Globus pallidus (tissue), 1 donor: ENCODE measurements around the gene GAL3ST3.
"Not testable (repeated sequence)": the region's sequence is repeated elsewhere in the genome, so short reads cannot be mapped to it uniquely, and the experiment has no call there.

ENCODE experiments used
- DNase-seq: peaks from one replicate; pipeline ENCODE4 v3.0.0-alpha.2; 2015; ENCODE audit warnings: low spot score

Gene GAL3ST3

DNA sequence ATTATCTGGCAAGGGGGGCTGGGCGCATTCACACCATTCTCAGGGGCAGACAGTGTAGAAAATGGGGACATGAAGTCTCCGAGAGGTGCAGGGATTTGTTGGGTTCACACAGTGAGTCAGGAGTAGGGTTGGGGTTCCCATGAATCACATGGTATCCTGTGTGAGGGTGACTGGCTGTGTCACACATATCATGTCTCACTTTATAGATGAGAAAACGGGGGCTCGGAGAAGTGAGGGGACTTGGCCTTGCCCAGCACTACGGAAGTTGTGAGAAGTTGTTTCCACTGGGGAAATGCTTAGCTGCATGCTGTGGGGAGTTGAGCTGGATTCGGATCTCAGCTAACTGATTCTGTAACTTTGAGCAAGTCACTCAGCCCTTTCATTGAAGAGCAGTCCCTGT is 4.2 kb downstream of the GAL3ST3 start:
- DNase-seq, result no peak

DNA sequence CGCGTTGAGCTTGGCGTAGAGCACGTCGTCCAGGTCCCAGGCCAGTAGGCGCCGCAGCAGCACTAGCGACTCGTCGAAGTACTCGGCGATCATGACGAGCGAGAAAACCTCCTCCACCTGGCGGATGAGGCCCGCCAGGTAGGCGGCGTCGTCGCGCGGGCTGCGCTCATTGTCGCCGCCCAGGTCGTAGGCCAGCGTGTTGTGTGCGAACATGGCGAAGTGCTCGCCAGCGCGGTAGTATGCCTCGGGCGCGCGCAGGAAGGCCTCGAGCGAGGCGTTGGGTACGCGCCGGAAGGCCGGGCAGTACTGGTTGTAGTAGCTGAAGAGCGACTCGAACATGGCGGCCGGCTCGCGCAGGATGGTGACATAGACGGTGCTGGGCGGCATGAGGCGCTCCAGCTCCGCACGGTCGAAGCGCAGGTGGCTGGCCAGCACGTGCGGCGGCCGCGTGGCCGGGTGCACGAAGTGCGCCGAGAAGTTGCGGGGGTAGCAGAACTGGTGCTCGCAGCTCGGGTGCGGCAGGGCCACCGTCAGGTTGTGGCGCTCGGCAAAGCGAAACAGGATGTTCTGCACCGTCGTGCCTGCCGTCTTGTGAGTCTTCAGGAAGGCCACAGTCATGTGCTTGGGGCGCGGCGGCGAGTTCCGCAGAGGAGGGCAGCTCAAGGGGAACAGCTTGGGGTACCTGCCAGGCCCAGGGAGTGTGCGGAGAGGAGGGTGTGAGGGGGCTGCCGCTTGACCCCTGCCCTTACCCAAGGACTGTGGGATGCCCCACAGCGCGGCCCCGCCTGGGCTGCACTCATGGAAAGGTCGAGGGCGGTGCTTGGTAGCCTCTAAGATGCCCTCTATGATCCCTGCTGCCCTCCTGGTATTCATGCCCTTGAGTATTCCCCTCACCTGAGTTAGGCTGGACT is 5.7 kb downstream of the GAL3ST3 start:
- DNase-seq, result no peak

DNA sequence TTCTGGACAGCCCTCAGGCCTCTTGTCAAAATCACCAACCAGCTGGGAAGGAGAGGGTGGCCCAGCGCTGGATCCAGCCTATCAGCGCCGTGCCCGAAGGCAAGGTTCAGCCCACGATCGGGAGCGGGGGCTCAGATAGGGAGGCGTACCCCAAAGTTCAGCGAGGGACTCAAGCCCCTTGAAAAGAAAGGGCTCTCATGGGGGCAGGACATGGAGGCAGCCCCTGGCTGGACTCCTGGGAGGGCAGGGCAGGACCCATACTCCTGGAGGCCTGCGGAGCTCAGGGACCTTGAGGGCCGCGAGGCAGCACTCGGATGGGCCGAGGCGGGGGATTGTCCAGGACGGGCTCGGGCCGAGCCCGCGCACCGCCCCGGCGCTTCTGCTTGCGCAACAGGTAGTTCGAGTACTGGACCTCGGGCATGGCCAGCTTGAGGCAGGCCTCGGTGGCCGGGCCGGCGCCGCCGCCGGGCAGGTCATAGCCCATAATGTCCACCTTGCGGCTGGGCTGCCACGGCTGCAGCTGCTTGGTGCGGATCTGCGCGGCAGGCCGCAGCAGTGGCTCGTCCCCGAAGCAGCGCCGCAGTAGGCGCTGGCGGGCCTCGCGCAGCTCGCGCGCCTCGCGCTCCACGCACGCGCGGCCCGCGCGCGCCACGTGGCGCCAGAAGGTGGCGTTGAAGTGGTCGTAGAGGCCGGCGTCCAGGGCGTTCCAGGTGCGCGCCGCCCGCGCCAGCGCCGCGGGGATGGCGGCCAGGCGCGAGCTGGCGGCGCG is 6.5 kb downstream of the GAL3ST3 start:
- no peak for DNase-seq

DNA sequence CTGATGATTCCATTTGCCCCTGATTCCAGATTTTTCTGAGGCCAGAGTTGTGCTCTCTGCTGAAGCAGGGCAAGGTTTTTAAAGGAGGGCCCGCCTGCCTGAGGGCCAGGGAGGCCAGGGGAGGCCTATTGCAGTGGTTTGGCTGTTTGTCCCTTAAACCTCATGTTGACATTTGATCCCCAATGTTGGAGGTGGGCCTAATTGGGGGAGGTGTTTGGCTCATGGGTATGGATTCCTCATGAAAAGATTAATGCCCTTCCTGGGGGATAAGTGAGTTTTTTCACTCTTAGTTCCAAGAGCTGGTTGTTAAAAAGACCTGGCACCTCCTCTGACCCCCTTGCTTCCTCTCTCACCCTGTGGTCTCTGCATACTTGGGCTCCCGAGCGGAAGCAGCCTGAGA is 9.2 kb downstream of the GAL3ST3 start:
- no peak for DNase-seq

- no peak for DNase-seq
Observed at GRCh38 chr11:66037327-66037726, 11.6 kb downstream of the GAL3ST3 start.

DNA sequence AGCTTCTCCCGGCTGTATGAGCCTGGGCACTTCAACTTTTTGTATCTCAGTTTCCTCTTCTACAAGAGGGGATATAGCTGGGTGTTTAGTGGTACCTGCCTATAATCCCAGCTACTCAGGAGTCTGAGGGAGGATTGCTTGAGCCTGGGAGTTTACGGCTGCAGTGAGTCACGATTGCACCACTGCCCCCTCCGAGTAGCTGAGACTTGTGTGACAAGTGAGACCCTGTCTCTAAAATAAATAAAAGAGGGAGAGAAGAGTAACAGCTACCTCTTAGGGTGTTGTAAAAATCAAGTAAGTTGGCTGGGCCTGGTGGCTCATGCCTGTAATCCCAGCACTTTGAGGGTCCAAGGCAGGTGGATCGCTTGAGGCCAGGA is 12.6 kb downstream of the GAL3ST3 start:
- DNase-seq, result no peak

GRCh38 chr11:66035653-66036333 is 13.2 kb downstream of the GAL3ST3 start:
- no peak for DNase-seq

GRCh38 chr11:66032957-66033735 is 15.8 kb downstream of the GAL3ST3 start:
- no peak for DNase-seq

DNA sequence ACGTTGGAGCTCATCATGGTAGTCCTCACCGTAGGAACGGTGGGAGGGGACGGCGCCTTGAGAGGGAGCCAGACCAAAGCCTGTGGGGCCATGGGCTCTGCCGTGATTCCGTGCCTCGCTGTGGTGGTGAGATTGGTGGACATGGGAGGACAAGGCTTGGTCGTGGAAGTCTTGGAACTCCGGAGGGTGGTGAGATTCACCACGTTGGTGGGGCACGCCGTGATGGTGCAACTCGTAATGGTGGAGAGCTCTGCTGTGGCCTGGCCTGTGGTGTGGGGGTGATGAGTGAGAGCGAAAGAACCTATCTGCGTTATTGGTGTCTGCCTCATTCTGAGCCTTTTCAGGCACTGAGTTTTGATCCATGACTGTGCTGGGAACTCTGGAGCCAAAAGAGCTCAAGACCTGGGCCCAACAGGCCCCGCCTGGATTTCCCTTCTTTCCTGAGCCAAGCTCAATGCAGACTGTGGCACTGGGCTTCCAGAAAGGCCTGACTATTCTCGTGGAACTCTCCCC is 22.9 kb downstream of the GAL3ST3 start, which contains the start of gene CATSPER1:
Gene CATSPER1 (minus strand): TSS at position 463 of the 513 bp plus-strand sequence. CDS start 100 bp downstream, at position 363.
- no peak for DNase-seq

GRCh38 chr11:66023186-66023440 is 25.8 kb downstream of the GAL3ST3 start:
- not testable (repeated sequence) for DNase-seq

DNA sequence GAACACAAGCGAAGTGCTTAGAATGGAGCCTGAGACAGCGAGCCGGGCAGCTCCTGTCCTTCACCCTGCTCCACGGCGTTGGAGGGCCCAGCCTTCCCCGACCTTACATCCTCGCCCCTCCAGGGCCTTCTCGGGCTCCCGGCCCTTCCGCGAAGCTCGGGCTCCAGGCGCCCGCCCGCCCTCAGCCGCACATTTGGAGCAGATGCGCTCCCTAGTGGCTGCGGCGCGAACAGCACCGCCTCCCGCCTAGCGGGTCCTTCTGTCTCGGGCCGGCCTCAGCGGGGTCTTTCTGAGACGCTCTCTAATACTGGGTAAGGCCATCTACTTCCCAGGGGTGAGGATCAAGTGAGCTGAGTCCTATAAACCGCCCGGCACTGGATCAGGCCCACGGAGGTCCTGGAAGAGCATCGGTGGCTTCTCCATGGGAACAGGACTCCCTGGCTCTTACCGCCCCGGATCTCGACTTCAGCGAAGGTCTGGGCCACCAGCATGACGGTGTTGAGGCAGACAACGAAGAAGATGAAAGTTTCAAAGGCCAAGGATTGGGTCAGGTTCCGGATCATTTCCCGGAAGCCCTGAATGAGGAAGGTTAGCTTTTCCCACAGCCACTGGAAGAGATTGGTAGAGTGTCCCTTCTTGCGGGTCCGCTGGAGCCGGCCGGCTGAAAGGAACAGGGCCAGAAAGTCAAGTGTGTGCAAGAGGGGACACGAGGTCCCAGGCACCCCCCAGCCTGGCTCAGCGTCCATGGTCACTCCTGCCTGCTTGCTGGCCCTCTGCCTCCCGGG is 26.4 kb downstream of the GAL3ST3 start:
- peak; percentile 16 for DNase-seq

GRCh38 chr11:66020618-66021357 is 28.2 kb downstream of the GAL3ST3 start:
- DNase-seq, result no peak

GRCh38 chr11:66020212-66020611 is 28.7 kb downstream of the GAL3ST3 start:
- DNase-seq, result no peak

- no peak for DNase-seq
Observed at GRCh38 chr11:66017321-66017720, 31.6 kb downstream of the GAL3ST3 start.

- DNase-seq, result no peak
Observed at GRCh38 chr11:66016793-66017177, 32.2 kb downstream of the GAL3ST3 start.

- no peak for DNase-seq
Observed at GRCh38 chr11:66015936-66016792, 32.8 kb downstream of the GAL3ST3 start.

DNA sequence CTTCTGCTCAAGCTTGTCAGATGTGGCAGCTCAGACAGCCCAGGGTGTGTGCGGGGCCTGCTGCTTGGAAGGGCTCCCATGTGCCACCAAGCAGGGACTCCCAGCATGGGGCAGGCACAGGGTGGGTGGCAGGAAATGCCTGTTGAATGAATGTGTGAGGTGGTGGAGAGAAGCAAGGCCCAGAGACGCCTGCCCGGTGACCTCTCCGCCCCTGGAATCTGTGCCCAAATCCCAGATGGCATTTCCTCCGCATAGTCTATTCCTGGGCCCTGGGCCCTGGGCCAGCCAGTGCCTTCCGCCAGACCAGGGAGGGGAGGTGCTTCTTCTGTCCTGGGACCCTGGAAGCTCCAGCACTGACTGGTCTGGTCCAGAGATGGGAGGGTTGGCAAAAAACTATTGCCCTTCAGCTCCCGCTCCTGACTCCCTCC is 33.5 kb downstream of the GAL3ST3 start:
- DNase-seq, result no peak

GRCh38 chr11:66014804-66015453 is 34.0 kb downstream of the GAL3ST3 start:
- no peak for DNase-seq

DNA sequence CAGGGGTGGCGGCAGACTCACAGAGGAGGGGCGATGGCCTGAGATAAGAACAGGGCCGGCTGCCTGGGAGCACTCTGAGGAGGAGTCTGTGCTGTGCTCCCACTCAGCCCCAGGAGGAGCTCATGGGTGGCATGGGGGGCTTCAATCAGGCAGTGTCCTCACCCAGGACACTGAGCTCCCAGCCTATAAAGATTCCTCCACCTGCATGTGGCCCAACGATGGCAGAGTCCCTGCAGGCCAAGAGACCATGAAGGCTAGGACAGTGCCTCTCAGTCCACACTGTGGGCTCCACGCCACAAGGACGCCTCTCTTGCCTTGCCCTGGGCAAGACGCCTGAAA is 35.2 kb downstream of the GAL3ST3 start:
- no peak for DNase-seq
